Hepatocyte (in vitro differentiated cells): ENCODE measurements around the gene RBM19. TPM values are rescaled to one million over a fixed set of nuclear protein-coding genes. Genes with fewer than 3 reads are reported as not detected.

ENCODE experiments used
- DNase-seq: peaks from one replicate; pipeline ENCODE4 v3.0.0-alpha.2; 2016; ENCODE audit warnings: low spot score
- H2AFZ ChIP-seq: fragments of 200-600 bp; sonication (generic); 2 replicates; pipeline ENCODE4 v1.6.0; 2016; ENCODE audit warnings: antibody characterized with exemption, mild to moderate bottlenecking
- H3K27ac ChIP-seq: fragments of 200-600 bp; sonication (generic); 2 replicates; pipeline ENCODE4 v1.5.1; 2016; ENCODE audit warnings: mild to moderate bottlenecking
- H3K27me3 ChIP-seq: fragments of 200-600 bp; sonication (generic); 2 replicates; pipeline ENCODE4 v1.6.1; 2016
- H3K36me3 ChIP-seq: fragments of 200-600 bp; sonication (generic); replicated peaks from 2 replicates; pipeline ENCODE4 v1.5.1; 2016; ENCODE audit warnings: low read depth; ENCODE audit not compliant: insufficient read depth
- H3K4me1 ChIP-seq: fragments of 200-600 bp; sonication (generic); 2 replicates; pipeline ENCODE4 v1.5.1; 2016; ENCODE audit warnings: mild to moderate bottlenecking, moderate library complexity; ENCODE audit not compliant: insufficient read depth
- H3K4me2 ChIP-seq: fragments of 200-600 bp; sonication (generic); 2 replicates; pipeline ENCODE4 v1.6.0; 2016
- H3K4me3 ChIP-seq: fragments of 200-600 bp; sonication (generic); 2 replicates; pipeline ENCODE4 v1.5.1; 2016; ENCODE audit warnings: mild to moderate bottlenecking
- H3K79me2 ChIP-seq: fragments of 200-600 bp; sonication (generic); 2 replicates; pipeline ENCODE4 v1.6.0; 2017; ENCODE audit warnings: mild to moderate bottlenecking
- H3K9me2 ChIP-seq: fragments of 200-600 bp; sonication (generic); replicated peaks from 2 replicates; pipeline ENCODE4 v1.6.0; 2017; ENCODE audit warnings: mild to moderate bottlenecking; ENCODE audit not compliant: insufficient read depth
- H3K9me3 ChIP-seq: fragments of 200-600 bp; sonication (generic); 2 replicates; pipeline ENCODE4 v1.5.1; 2016; ENCODE audit warnings: low read depth, mild to moderate bottlenecking
- H4K20me1 ChIP-seq: fragments of 200-600 bp; sonication (generic); 2 replicates; pipeline ENCODE4 v1.6.0; 2016; ENCODE audit warnings: mild to moderate bottlenecking; ENCODE audit not compliant: insufficient read depth, poor library complexity, severe bottlenecking
- CTCF ChIP-seq: fragments of 200-600 bp; sonication (generic); IDR thresholded peaks from 2 replicates; pipeline ENCODE4 v1.5.1; 2016; ENCODE audit warnings: antibody characterized with exemption, mild to moderate bottlenecking; ENCODE audit not compliant: poor library complexity
- EZH2 ChIP-seq: fragments of 200-600 bp; sonication (generic); IDR thresholded peaks from 2 replicates; pipeline ENCODE4 v1.6.1; 2016; ENCODE audit warnings: antibody characterized with exemption, mild to moderate bottlenecking, borderline replicate concordance
- EZH2phosphoT487 ChIP-seq: fragments of 200-600 bp; sonication (generic); IDR thresholded peaks from one replicate; pipeline ENCODE4 v1.6.1; 2018; ENCODE audit warnings: antibody characterized with exemption, mild to moderate bottlenecking, low read depth, moderate library complexity; ENCODE audit not compliant: unreplicated experiment, severe bottlenecking
- WGBS: methylation state at CpG from one replicate; pipeline ENCODE4 v1.1.6; 2016; ENCODE audit warnings: low lambda C conversion rate; ENCODE audit errors: missing lambda C conversion rate; 5-methylcytosine and 5-hydroxymethylcytosine counted together
- polyA plus RNA-seq: library from polyadenylated mRNA; unstranded; fragments of >200 nt; fragmentation: Nextera tagmentation; extraction: Ambion mirVana; gene quantifications from 2 replicates; pipeline ENCODE4 v1.2.1, GENCODE V29; 2016
- total RNA-seq: library from RNA; depleted of rRNA; stranded (reverse); fragments of >200 nt; gene quantifications from 2 replicates; pipeline ENCODE4 v1.2.3, GENCODE V29; 2014

RBM19 gene
- total and polyA plus RNA-seq, 2 experiments from 2014 or later: 14.5 to 16.8 TPM

- H4K20me1 ChIP-seq: no peaks in the 10 kb centered on the region
- H3K27me3 ChIP-seq: no peaks in the 10 kb centered on the region
- H3K4me3 ChIP-seq: no peak overlapping the region
- no peak overlapping the region for H3K27ac ChIP-seq
- H3K36me3 ChIP-seq: no peaks in the 10 kb centered on the region
- no peaks in the 10 kb centered on the region for H3K4me1 ChIP-seq
- no peaks in the 10 kb centered on the region for H3K9me2 ChIP-seq
- WGBS: 96% methylated on average over 9 of the region's 9 CpGs
- H3K4me2 ChIP-seq: no peak overlapping the region
- H2AFZ ChIP-seq: no peak overlapping the region
- H3K79me2 ChIP-seq: no peaks in the 10 kb centered on the region
- TF ChIP-seq CTCF (no peak), EZH2 (no peak), EZH2phosphoT487 (no peak)
- DNase-seq: no peak
- no peaks in the 10 kb centered on the region for H3K9me3 ChIP-seq
These were observed 136.9 kb downstream of the RBM19 start for GRCh38 chr12:113829212-113829611.

- Histone ChIP-seq H3K79me2 (no peaks in the 10 kb centered on the region), H3K9me2 (no peaks in the 10 kb centered on the region), H3K4me1 (no peaks in the 10 kb centered on the region), H3K9me3 (no peaks in the 10 kb centered on the region), H3K4me2 (no peak overlapping the region), H3K4me3 (no peak overlapping the region), H3K36me3 (no peaks in the 10 kb centered on the region), H2AFZ (no peak overlapping the region), H3K27me3 (no peaks in the 10 kb centered on the region), H3K27ac (no peak overlapping the region), H4K20me1 (no peaks in the 10 kb centered on the region)
- WGBS: 84% methylated on average over 8 of the region's 11 CpGs
- TF ChIP-seq CTCF (no peak), EZH2 (no peak), EZH2phosphoT487 (no peak)
- DNase-seq: no peak
These were observed 138.5 kb downstream of the RBM19 start for GRCh38 chr12:113827539-113828114.

GRCh38 chr12:113826805-113827538 lies 139.2 kb downstream of the RBM19 start:
- no peaks in the 10 kb centered on the region for H3K27me3 ChIP-seq

More at GRCh38 chr12:113826805-113827538, 139.2 kb downstream of the RBM19 start:
- H3K9me2 ChIP-seq: no peaks in the 10 kb centered on the region
- no peaks in the 10 kb centered on the region for H4K20me1 ChIP-seq
- no peaks in the 10 kb centered on the region for H3K79me2 ChIP-seq
- 80% methylated on average over 20 of the region's 22 CpGs for WGBS
- no peak overlapping the region for H2AFZ ChIP-seq
- H3K4me1 ChIP-seq: no peaks in the 10 kb centered on the region
- H3K4me2 ChIP-seq: no peak overlapping the region
- no peak for DNase-seq
- H3K9me3 ChIP-seq: no peaks in the 10 kb centered on the region
- H3K27ac ChIP-seq: no peak overlapping the region
- no peak overlapping the region for H3K4me3 ChIP-seq
- no peaks in the 10 kb centered on the region for H3K36me3 ChIP-seq
- TF ChIP-seq EZH2 (no peak), CTCF (no peak), EZH2phosphoT487 (no peak)
